Pancreas (tissue), 10 donors: Measurements from ENCODE around the gene TBC1D30. TPM values are rescaled to one million over a fixed set of nuclear protein-coding genes. Genes with fewer than 3 reads are reported as not detected.

Experiments
- ATAC-seq, 4 donors: fragments of 200-7000 bp; cut with Tn5 transposase; one replicate each; pipeline versions ENCODE4 v1.8.0 to v1.9.1; 2020; ENCODE audit warnings: mild to moderate bottlenecking in 4 of 4, moderate library complexity in 4 of 4
- DNase-seq, 6 donors: peaks; one replicate each; pipeline ENCODE4 v3.0.0-alpha.2; 2020
- FAIRE-seq: peaks from 2 replicates; lab custom pipeline; 2012; peaks lifted over from hg19 to GRCh38; lab: Jason Lieb, UNC
- H3K27ac ChIP-seq, 4 donors: fragments of 200-600 bp; sonication (generic); 1 replicate in 3 of 4; 2 replicates in 1 of 4; pipeline versions ENCODE4 v1.5.0 to v1.8.0; 2020
- H3K27me3 ChIP-seq, 4 donors: fragments of 200-600 bp; one replicate each; pipeline ENCODE4 v1.8.0; 2021
- H3K36me3 ChIP-seq, 3 donors: fragments of 200-600 bp; sonication (generic) in 1 of 3; one replicate each; pipeline versions ENCODE4 v1.5.0 to v1.8.0; 2020 to 2021
- H3K4me1 ChIP-seq, 3 donors: fragments of 200-600 bp; one replicate each; pipeline ENCODE4 v1.8.0; 2021
- H3K4me3 ChIP-seq, 4 donors: fragments of 200-600 bp; sonication (generic) in 2 of 4; one replicate each; pipeline versions ENCODE4 v1.5.0 to v1.8.0; 2020 to 2021
- H3K9me3 ChIP-seq, 4 donors: fragments of 200-600 bp; one replicate each; pipeline ENCODE4 v1.8.0; 2021
- CTCF ChIP-seq, 4 donors: fragments of 200-600 bp; sonication (generic) in 3 of 4; IDR thresholded peaks; one replicate each; pipeline versions ENCODE4 v1.5.0 to v1.8.0; 2021; ENCODE audit warnings: antibody characterized with exemption in 4 of 4
- WGBS, 2 donors: extraction: QIAGEN DNeasy Blood & Tissue Kit; methylation state at CpG; one replicate each; pipeline ENCODE4 v1.1.7; 2013; 5-methylcytosine and 5-hydroxymethylcytosine counted together
- intact Hi-C, 3 donors: fragments of 100-400 bp; cut with DNase I; formaldehyde crosslinking; loops; one replicate each; pipeline versions ENCODE4 v1.11.1 to v1.14.2; 2022
- polyA plus RNA-seq, 2 donors: library from polyadenylated mRNA; stranded (reverse); fragments of 200-250 nt; gene quantifications; one replicate each; pipeline ENCODE4 v1.2.3, GENCODE V29; 2013
- total RNA-seq, 6 donors: library from RNA; stranded (reverse); fragmentation: NEBNext Ultra II Directional in 4 of 6; extraction: Animal tissue kit (Norgen Biotek cat#: 25700) in 4 of 6; gene quantifications; one replicate each; pipeline versions ENCODE4 v1.2.1 to v1.2.4, GENCODE V29; 2021 to 2023
- donor health status: healthy with polysubstance abuse.
- donor health status: DM: no; HTN: no; CAD: no; lungs with moderate emphysema.
- donor health status: DM: no; HTN: no; CAD: no.
- donor health status: control.
- donor health status: control.
- donor health status: Bipolar disorder and iron deficiency.
- donor health status: DM: yes; HTN: yes; CAD: no.
- donor health status: DM: no; HTN: no; CAD: no.
- donor health status: DM: no; HTN: no; CAD: no.
- donor health status: DM: yes; HTN: yes; CAD: no.

The TBC1D30 gene
- total and polyA plus RNA-seq, 8 donors = 6.6 to 26.2 (median 18.4) TPM

GRCh38 chr12:64916411-64917261, 92.2 kb downstream of the TBC1D30 start:
- intact Hi-C loops = no loop called here
- WGBS, 2 donors = 55 to 61% methylated on average over 1 of the region's 1 CpG
- Histone ChIP-seq H3K4me3 (no peak overlapping the region), H3K27me3 (no peaks in the 10 kb centered on the region), H3K27ac (no peak overlapping the region), H3K9me3 (no peaks in the 10 kb centered on the region), H3K36me3 (no peaks in the 10 kb centered on the region), H3K4me1 (peaks cover 8 to 16% (median 14%) of the 10 kb centered on the region in 3 donors)
- ATAC-seq (peak; percentile 28 to 69 (median 52)), FAIRE-seq (no peak), DNase-seq (no peak)
- TF ChIP-seq CTCF (IDR thresholded peaks at IDR 0.05) = no peak

GRCh38 chr12:64918344-64918743, 93.9 kb downstream of the TBC1D30 start:
- Histone ChIP-seq H3K4me1 (peaks cover 8 to 16% (median 14%) of the 10 kb centered on the region in 3 donors), H3K9me3 (no peaks in the 10 kb centered on the region), H3K36me3 (no peaks in the 10 kb centered on the region), H3K27me3 (no peaks in the 10 kb centered on the region), H3K4me3 (no peak overlapping the region), H3K27ac (no peak overlapping the region)
- WGBS, 2 donors = 94 to 96% methylated on average over 2 of the region's 2 CpGs
- DNase-seq = no peak
- no peak for TF ChIP-seq CTCF (IDR thresholded peaks at IDR 0.05)
- no peak for ATAC-seq
- intact Hi-C loops = no loop called here
- no peak for FAIRE-seq

- DNase-seq (no peak), ATAC-seq (no peak), FAIRE-seq (no peak)
- intact Hi-C loops = no loop called here
- Histone ChIP-seq H3K27ac (no peak overlapping the region), H3K27me3 (no peaks in the 10 kb centered on the region), H3K9me3 (no peaks in the 10 kb centered on the region), H3K4me3 (no peak overlapping the region), H3K36me3 (no peaks in the 10 kb centered on the region), H3K4me1 (peaks cover 8 to 16% (median 14%) of the 10 kb centered on the region in 3 donors)
- no peak for TF ChIP-seq CTCF (IDR thresholded peaks at IDR 0.05)
- 97% methylated on average over 2 of the region's 2 CpGs for WGBS, 2 donors
Measured at GRCh38 chr12:64918801-64919200, 94.4 kb downstream of the TBC1D30 start.

- no peak for TF ChIP-seq CTCF (IDR thresholded peaks at IDR 0.05)
- Histone ChIP-seq H3K27ac (no peak overlapping the region), H3K36me3 (no peaks in the 10 kb centered on the region), H3K27me3 (no peaks in the 10 kb centered on the region), H3K9me3 (no peaks in the 10 kb centered on the region), H3K4me1 (no peaks in the 10 kb centered on the region), H3K4me3 (no peak overlapping the region)
- ATAC-seq (no peak), FAIRE-seq (peak; percentile 90), DNase-seq (no peak)
- intact Hi-C loops = no loop called here
Measured at GRCh38 chr12:64922853-64923252, 98.4 kb downstream of the TBC1D30 start.

- Histone ChIP-seq H3K4me3 (no peak overlapping the region), H3K4me1 (no peaks in the 10 kb centered on the region), H3K27me3 (no peaks in the 10 kb centered on the region), H3K9me3 (no peaks in the 10 kb centered on the region), H3K36me3 (no peaks in the 10 kb centered on the region), H3K27ac (no peak overlapping the region)
- ATAC-seq (no peak), DNase-seq (no peak), FAIRE-seq (no peak)
- intact Hi-C loops = no loop called here
- TF ChIP-seq CTCF (IDR thresholded peaks at IDR 0.05) = no peak
Measured at GRCh38 chr12:64923536-64923935, 99.1 kb downstream of the TBC1D30 start.
